ENCODE results near the gene KCNK18. TPM values are rescaled to one million over a fixed set of nuclear protein-coding genes. Genes with fewer than 3 reads are reported as not detected.

KCNK18 gene
- total and polyA plus RNA-seq, 2 experiments from 2014 or later = not detected

DNA sequence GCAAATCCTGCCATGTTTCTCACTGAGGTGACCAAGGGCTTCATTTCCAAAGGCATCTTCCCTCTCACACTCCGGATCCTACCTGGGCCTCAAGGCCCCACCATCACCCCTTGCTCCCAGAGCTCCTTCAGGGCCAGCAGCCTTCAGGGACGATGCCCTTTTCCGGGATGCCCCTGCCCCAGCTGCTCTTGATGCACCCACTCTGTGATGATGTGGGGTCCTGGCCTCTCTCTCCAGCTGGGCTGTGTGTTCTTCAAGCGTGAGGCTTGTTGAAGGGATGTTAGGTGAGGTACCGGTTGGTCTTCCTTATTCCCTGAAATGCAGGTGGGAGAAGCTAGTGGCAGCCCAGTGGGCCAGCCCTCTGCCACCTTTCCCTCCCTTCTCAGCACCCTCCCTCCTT, 25.3 kb downstream of the KCNK18 start:
- no peaks in the 10 kb centered on the region for H3K9me2 ChIP-seq (ENCODE audit: insufficient read depth)
- no peak overlapping the region for H3K4me2 ChIP-seq
- Mint-ChIP-seq H3K27me3 (ENCODE audit: insufficient read depth, low read depth, poor library complexity) (peaks cover 26% of the 10 kb centered on the region), H3K36me3 (ENCODE audit: low read depth) (no peaks in the 10 kb centered on the region), H3K4me3 (no peak overlapping the region), H3K27ac (no peak overlapping the region), H3K4me1 (peaks cover 10% of the 10 kb centered on the region; the same call in 2 of the 3 replicates), H3K9me3 (no peaks in the 10 kb centered on the region; the same call in 2 of the 3 replicates)
- H2AFZ ChIP-seq = no peak overlapping the region
- H3K79me2 ChIP-seq (replicated peaks; ENCODE audit: insufficient read depth) = no peaks in the 10 kb centered on the region
- no peak for TF ChIP-seq JUNB (IDR thresholded peaks at IDR 0.05; ENCODE audit: unreplicated experiment)
- TF ChIP-seq ZNF331 (CRISPR knock-in tag; IDR thresholded peaks at IDR 0.05; ENCODE audit: low read depth) = no peak
- TF ChIP-seq EZH2phosphoT487 (IDR thresholded peaks at IDR 0.05; ENCODE audit: unreplicated experiment) = no peak
- TF ChIP-seq POLR2AphosphoS5 (IDR thresholded peaks at IDR 0.05; ENCODE audit: low read depth) = no peak
- no peak for TF ChIP-seq ZNF114 (CRISPR knock-in tag; IDR thresholded peaks at IDR 0.05)
- TF ChIP-seq, protein P1, sequence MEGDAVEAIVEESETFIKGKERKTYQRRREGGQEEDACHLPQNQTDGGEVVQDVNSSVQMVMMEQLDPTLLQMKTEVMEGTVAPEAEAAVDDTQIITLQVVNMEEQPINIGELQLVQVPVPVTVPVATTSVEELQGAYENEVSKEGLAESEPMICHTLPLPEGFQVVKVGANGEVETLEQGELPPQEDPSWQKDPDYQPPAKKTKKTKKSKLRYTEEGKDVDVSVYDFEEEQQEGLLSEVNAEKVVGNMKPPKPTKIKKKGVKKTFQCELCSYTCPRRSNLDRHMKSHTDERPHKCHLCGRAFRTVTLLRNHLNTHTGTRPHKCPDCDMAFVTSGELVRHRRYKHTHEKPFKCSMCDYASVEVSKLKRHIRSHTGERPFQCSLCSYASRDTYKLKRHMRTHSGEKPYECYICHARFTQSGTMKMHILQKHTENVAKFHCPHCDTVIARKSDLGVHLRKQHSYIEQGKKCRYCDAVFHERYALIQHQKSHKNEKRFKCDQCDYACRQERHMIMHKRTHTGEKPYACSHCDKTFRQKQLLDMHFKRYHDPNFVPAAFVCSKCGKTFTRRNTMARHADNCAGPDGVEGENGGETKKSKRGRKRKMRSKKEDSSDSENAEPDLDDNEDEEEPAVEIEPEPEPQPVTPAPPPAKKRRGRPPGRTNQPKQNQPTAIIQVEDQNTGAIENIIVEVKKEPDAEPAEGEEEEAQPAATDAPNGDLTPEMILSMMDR (conservative IDR thresholded peaks at IDR 0.05; ENCODE audit: low read depth in 2 of 2) = no peak
- TF ChIP-seq, protein P2, sequence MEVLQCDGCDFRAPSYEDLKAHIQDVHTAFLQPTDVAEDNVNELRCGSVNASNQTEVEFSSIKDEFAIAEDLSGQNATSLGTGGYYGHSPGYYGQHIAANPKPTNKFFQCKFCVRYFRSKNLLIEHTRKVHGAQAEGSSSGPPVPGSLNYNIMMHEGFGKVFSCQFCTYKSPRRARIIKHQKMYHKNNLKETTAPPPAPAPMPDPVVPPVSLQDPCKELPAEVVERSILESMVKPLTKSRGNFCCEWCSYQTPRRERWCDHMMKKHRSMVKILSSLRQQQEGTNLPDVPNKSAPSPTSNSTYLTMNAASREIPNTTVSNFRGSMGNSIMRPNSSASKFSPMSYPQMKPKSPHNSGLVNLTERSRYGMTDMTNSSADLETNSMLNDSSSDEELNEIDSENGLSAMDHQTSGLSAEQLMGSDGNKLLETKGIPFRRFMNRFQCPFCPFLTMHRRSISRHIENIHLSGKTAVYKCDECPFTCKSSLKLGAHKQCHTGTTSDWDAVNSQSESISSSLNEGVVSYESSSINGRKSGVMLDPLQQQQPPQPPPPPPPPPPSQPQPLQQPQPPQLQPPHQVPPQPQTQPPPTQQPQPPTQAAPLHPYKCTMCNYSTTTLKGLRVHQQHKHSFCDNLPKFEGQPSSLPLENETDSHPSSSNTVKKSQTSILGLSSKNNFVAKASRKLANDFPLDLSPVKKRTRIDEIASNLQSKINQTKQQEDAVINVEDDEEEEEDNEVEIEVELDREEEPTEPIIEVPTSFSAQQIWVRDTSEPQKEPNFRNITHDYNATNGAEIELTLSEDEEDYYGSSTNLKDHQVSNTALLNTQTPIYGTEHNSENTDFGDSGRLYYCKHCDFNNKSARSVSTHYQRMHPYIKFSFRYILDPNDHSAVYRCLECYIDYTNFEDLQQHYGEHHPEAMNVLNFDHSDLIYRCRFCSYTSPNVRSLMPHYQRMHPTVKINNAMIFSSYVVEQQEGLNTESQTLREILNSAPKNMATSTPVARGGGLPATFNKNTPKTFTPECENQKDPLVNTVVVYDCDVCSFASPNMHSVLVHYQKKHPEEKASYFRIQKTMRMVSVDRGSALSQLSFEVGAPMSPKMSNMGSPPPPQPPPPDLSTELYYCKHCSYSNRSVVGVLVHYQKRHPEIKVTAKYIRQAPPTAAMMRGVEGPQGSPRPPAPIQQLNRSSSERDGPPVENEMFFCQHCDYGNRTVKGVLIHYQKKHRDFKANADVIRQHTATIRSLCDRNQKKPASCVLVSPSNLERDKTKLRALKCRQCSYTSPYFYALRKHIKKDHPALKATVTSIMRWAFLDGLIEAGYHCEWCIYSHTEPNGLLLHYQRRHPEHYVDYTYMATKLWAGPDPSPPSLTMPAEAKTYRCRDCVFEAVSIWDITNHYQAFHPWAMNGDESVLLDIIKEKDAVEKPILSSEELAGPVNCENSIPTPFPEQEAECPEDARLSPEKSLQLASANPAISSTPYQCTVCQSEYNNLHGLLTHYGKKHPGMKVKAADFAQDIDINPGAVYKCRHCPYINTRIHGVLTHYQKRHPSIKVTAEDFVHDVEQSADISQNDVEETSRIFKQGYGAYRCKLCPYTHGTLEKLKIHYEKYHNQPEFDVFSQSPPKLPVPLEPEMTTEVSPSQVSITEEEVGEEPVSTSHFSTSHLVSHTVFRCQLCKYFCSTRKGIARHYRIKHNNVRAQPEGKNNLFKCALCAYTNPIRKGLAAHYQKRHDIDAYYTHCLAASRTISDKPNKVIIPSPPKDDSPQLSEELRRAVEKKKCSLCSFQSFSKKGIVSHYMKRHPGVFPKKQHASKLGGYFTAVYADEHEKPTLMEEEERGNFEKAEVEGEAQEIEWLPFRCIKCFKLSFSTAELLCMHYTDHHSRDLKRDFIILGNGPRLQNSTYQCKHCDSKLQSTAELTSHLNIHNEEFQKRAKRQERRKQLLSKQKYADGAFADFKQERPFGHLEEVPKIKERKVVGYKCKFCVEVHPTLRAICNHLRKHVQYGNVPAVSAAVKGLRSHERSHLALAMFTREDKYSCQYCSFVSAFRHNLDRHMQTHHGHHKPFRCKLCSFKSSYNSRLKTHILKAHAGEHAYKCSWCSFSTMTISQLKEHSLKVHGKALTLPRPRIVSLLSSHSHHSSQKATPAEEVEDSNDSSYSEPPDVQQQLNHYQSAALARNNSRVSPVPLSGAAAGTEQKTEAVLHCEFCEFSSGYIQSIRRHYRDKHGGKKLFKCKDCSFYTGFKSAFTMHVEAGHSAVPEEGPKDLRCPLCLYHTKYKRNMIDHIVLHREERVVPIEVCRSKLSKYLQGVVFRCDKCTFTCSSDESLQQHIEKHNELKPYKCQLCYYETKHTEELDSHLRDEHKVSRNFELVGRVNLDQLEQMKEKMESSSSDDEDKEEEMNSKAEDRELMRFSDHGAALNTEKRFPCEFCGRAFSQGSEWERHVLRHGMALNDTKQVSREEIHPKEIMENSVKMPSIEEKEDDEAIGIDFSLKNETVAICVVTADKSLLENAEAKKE (CRISPR knock-in tag; IDR thresholded peaks at IDR 0.05) = no peak
- TF ChIP-seq STAT1 (IDR thresholded peaks at IDR 0.05; ENCODE audit: unreplicated experiment) = no peak
- TF ChIP-seq, protein P3, sequence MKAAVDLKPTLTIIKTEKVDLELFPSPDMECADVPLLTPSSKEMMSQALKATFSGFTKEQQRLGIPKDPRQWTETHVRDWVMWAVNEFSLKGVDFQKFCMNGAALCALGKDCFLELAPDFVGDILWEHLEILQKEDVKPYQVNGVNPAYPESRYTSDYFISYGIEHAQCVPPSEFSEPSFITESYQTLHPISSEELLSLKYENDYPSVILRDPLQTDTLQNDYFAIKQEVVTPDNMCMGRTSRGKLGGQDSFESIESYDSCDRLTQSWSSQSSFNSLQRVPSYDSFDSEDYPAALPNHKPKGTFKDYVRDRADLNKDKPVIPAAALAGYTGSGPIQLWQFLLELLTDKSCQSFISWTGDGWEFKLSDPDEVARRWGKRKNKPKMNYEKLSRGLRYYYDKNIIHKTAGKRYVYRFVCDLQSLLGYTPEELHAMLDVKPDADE (IDR thresholded peaks at IDR 0.05) = no peak
- TF ChIP-seq, protein P4, sequence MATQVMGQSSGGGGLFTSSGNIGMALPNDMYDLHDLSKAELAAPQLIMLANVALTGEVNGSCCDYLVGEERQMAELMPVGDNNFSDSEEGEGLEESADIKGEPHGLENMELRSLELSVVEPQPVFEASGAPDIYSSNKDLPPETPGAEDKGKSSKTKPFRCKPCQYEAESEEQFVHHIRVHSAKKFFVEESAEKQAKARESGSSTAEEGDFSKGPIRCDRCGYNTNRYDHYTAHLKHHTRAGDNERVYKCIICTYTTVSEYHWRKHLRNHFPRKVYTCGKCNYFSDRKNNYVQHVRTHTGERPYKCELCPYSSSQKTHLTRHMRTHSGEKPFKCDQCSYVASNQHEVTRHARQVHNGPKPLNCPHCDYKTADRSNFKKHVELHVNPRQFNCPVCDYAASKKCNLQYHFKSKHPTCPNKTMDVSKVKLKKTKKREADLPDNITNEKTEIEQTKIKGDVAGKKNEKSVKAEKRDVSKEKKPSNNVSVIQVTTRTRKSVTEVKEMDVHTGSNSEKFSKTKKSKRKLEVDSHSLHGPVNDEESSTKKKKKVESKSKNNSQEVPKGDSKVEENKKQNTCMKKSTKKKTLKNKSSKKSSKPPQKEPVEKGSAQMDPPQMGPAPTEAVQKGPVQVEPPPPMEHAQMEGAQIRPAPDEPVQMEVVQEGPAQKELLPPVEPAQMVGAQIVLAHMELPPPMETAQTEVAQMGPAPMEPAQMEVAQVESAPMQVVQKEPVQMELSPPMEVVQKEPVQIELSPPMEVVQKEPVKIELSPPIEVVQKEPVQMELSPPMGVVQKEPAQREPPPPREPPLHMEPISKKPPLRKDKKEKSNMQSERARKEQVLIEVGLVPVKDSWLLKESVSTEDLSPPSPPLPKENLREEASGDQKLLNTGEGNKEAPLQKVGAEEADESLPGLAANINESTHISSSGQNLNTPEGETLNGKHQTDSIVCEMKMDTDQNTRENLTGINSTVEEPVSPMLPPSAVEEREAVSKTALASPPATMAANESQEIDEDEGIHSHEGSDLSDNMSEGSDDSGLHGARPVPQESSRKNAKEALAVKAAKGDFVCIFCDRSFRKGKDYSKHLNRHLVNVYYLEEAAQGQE (IDR thresholded peaks at IDR 0.05; ENCODE audit: unreplicated experiment) = no peak
- TF ChIP-seq CREB1 (CRISPR knock-in tag; IDR thresholded peaks at IDR 0.05; ENCODE audit: low read depth) = no peak
- peaks cover 6% of the 10 kb centered on the region; the same call in 1 of the 2 replicates for H3K4me1 ChIP-seq (ENCODE audit: insufficient read depth)
- ATAC-seq = no peak
- H3K27me3 ChIP-seq (ENCODE audit: insufficient read depth) = peaks cover 9% of the 10 kb centered on the region
- H3K27ac ChIP-seq (ENCODE audit: low read depth) = no peak overlapping the region
- no peaks in the 10 kb centered on the region; the same call in 1 of the 2 replicates for H4K20me1 ChIP-seq (replicated peaks; ENCODE audit: insufficient read depth)
- H3K36me3 ChIP-seq (ENCODE audit: insufficient read depth) = no peaks in the 10 kb centered on the region
- DNase-seq (ENCODE audit: low spot score) = no peak
- H3F3A ChIP-seq (replicated peaks; ENCODE audit: low read depth) = 0 out of 2 replicates have a peak, but pooled peaks cover 3% of the 10 kb centered on the region
- no peak overlapping the region for H3K4me3 ChIP-seq
